Sigmoid colon (tissue), 7 donors: ENCODE measurements around the gene POU6F2. TPM values are rescaled to one million over a fixed set of nuclear protein-coding genes. Genes with fewer than 3 reads are reported as not detected.

Experiments
- DNase-seq: peaks from one replicate; pipeline ENCODE4 v3.0.0-alpha.2; 2019
- H3K27ac ChIP-seq, 4 donors: fragments of 200-600 bp; sonication (generic); one replicate each; pipeline ENCODE4 v1.5.1; 2016 to 2019; ENCODE audit warnings: mild to moderate bottlenecking in 1 of 4
- H3K27me3 ChIP-seq, 3 donors: fragments of 200-600 bp; sonication (generic); one replicate each; pipeline ENCODE4 v1.5.1; 2019; ENCODE audit warnings: mild to moderate bottlenecking in 1 of 3
- H3K36me3 ChIP-seq, 4 donors: fragments of 200-600 bp; sonication (generic); one replicate each; pipeline ENCODE4 v1.5.1; 2016 to 2019
- H3K4me1 ChIP-seq, 4 donors: fragments of 200-600 bp; sonication (generic); one replicate each; pipeline ENCODE4 v1.5.1; 2017 to 2019
- H3K4me3 ChIP-seq, 4 donors: fragments of 200-600 bp; sonication (generic); one replicate each; pipeline ENCODE4 v1.5.1; 2017 to 2019; ENCODE audit warnings: mild to moderate bottlenecking in 2 of 4, moderate library complexity in 1 of 4
- H3K9me3 ChIP-seq, 4 donors: fragments of 200-600 bp in 3 of 4; sonication (generic) in 3 of 4; one replicate each; pipeline versions ENCODE4 v1.5.1 to v1.6.1; 2013 to 2019
- EP300 ChIP-seq, 4 donors: sonication (generic); formaldehyde crosslinking; IDR thresholded peaks; one replicate each; pipeline ENCODE4 v1.6.1; 2017; ENCODE audit warnings: antibody characterized with exemption in 4 of 4
- POLR2A ChIP-seq, 2 donors: fragments of 450-650 bp; IDR thresholded peaks; one replicate each; pipeline ENCODE4 v1.6.1; 2016; ENCODE audit warnings: antibody characterized with exemption in 2 of 2, mild to moderate bottlenecking in 2 of 2, moderate library complexity in 2 of 2
- POLR2AphosphoS5 ChIP-seq, 4 donors: sonication (generic); formaldehyde crosslinking; IDR thresholded peaks; one replicate each; pipeline ENCODE4 v1.6.1; 2017; ENCODE audit warnings: antibody characterized with exemption in 4 of 4
- WGBS, 2 donors: extraction: QIAGEN DNeasy Blood & Tissue Kit; methylation state at CpG; one replicate each; pipeline ENCODE4 v1.1.7; 2013; 5-methylcytosine and 5-hydroxymethylcytosine counted together
- intact Hi-C: fragments of 100-400 bp; cut with DNase I; formaldehyde crosslinking; loops from one replicate; pipeline ENCODE4 v1.15.1; 2023
- polyA plus RNA-seq, 3 donors: library from polyadenylated mRNA; stranded (reverse); fragments of 200-250 nt; gene quantifications; one replicate each; pipeline ENCODE4 v1.2.3, GENCODE V29; 2013
- total RNA-seq, 4 donors: library from RNA; depleted of rRNA; stranded (reverse); fragments of >200 nt; gene quantifications; one replicate each; pipeline ENCODE4 v1.1.0, GENCODE V29; 2016
- TF ChIP-seq, protein P1 (sequence below), 4 experiments: fragments of 450-650 bp in 3 of 4; fragments of 200-600 bp in 1 of 4; IDR thresholded peaks; one replicate each; pipeline ENCODE4 v1.5.1; 2016 to 2019; ENCODE audit warnings: antibody characterized with exemption in 4 of 4, mild to moderate bottlenecking in 3 of 4, moderate library complexity in 2 of 4
- donor health status: healthy with polysubstance abuse.
- donor health status: Bipolar disorder and iron deficiency.
- donor health status: healthy.

Gene POU6F2
- total and polyA plus RNA-seq, 7 donors: 0.04 TPM; not detected in 6

DNA sequence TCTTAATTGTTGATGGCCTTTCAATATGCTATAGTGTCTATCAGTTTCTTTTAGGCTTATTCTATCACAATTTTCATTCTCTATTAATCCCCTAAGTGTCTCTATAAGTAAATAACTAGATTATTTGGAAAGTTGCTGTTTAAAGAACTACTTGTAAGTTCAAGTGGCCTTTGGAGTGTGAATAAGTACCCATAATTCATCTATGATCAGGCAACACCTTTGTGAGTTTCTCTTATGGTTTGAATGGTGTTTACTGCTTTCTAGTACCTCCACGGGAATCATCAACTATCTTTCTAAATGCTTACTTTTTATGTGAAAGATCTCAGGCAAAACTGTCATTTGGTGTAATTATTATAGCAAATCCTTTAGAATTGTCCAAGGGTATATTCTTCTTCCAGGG lies 166.7 kb downstream of the POU6F2 start:
- no peak for DNase-seq
- TF ChIP-seq POLR2A (IDR thresholded peaks at IDR 0.05): no peak
- WGBS, 2 donors: 67 to 84% methylated on average over 1 of the region's 1 CpG
- H3K4me1 ChIP-seq: no peaks in the 10 kb centered on the region
- no peaks in the 10 kb centered on the region for H3K36me3 ChIP-seq
- intact Hi-C loops: no loop called here
- H3K9me3 ChIP-seq: no peaks in the 10 kb centered on the region
- H3K27me3 ChIP-seq: no peaks in the 10 kb centered on the region
- H3K4me3 ChIP-seq: no peak overlapping the region
- H3K27ac ChIP-seq: no peak overlapping the region

DNA sequence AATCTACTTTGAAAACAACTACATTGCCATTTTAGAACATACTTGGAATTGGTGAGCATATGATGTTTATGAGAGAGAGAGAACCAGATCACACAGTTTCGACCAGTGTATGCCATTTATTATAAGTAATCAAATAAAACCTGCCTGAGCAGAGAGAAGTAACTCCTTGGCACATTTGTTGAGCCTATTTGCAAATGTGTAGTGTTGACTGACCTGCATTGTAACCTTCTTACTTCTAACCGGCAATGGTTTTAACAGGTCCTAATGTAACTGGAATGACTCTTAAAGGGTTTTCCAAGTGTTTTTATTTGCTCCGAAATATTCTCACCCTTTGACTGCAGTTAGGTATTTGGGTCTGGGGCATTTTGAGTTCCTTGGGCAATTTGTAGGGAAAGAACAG lies 167.6 kb downstream of the POU6F2 start:
- no peak for TF ChIP-seq EP300 (IDR thresholded peaks at IDR 0.05)
- no peak for TF ChIP-seq POLR2A (IDR thresholded peaks at IDR 0.05)
- TF ChIP-seq, protein P1, sequence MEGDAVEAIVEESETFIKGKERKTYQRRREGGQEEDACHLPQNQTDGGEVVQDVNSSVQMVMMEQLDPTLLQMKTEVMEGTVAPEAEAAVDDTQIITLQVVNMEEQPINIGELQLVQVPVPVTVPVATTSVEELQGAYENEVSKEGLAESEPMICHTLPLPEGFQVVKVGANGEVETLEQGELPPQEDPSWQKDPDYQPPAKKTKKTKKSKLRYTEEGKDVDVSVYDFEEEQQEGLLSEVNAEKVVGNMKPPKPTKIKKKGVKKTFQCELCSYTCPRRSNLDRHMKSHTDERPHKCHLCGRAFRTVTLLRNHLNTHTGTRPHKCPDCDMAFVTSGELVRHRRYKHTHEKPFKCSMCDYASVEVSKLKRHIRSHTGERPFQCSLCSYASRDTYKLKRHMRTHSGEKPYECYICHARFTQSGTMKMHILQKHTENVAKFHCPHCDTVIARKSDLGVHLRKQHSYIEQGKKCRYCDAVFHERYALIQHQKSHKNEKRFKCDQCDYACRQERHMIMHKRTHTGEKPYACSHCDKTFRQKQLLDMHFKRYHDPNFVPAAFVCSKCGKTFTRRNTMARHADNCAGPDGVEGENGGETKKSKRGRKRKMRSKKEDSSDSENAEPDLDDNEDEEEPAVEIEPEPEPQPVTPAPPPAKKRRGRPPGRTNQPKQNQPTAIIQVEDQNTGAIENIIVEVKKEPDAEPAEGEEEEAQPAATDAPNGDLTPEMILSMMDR (IDR thresholded peaks at IDR 0.05): no peak
- TF ChIP-seq POLR2AphosphoS5 (IDR thresholded peaks at IDR 0.05): no peak
- no peak overlapping the region for H3K4me3 ChIP-seq

DNA sequence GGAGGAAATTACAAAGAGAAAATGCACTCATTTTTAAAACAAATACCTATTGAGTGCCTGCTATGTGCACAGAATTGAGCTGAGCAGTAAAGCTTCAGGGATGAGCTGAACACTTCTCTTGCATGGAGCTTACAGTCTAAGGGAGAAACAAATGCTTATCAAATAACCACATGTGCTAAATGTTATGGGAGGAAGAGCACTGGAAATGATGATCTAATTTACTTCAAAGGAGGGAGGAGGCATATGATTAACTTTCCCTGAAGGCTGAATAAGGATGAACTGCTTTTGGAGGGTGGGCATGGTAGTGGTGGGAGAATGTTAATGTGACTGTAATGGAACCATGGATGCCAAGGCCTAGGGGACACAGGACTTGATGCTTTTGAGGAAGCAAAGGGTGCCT lies 168.2 kb downstream of the POU6F2 start:
- Histone ChIP-seq H3K27ac (no peak overlapping the region), H3K27me3 (no peaks in the 10 kb centered on the region), H3K4me1 (no peaks in the 10 kb centered on the region), H3K9me3 (no peaks in the 10 kb centered on the region), H3K4me3 (no peak overlapping the region), H3K36me3 (no peaks in the 10 kb centered on the region)
- DNase-seq: no peak
- intact Hi-C loops: no loop called here
- no peak for TF ChIP-seq EP300 (IDR thresholded peaks at IDR 0.05)
- no peak for TF ChIP-seq POLR2A (IDR thresholded peaks at IDR 0.05)
- TF ChIP-seq, protein P1 (IDR thresholded peaks at IDR 0.05): no peak
- TF ChIP-seq POLR2AphosphoS5 (IDR thresholded peaks at IDR 0.05): no peak

More for the DNA sequence above, 167.6 kb downstream of the POU6F2 start:
- 79 to 85% methylated on average over 3 of the region's 3 CpGs for WGBS, 2 donors
- no peaks in the 10 kb centered on the region for H3K36me3 ChIP-seq
- H3K9me3 ChIP-seq: no peaks in the 10 kb centered on the region
- DNase-seq: no peak
- intact Hi-C loops: no loop called here
- H3K27ac ChIP-seq: no peak overlapping the region
- H3K4me1 ChIP-seq: no peaks in the 10 kb centered on the region
- H3K27me3 ChIP-seq: no peaks in the 10 kb centered on the region

DNA sequence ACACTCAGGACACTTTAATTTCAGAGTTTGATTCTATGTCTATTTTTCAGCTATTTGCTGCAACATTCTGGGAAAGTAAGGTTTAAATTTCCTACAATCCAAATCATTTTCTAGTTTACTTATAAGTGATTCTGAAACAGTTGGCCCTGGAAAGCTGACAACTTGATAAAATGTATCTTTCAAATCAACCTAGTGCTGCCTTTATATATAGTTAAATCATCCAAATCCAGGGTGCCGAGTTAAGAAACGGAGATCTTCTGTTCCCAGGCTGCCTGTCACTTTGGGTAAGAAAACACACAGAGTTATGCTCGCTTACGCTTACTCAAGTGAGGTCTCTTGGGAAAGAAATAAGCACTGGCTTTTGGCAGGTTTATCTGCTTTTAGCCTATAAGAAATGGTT lies 175.0 kb downstream of the POU6F2 start:
- Histone ChIP-seq H3K27ac (no peak overlapping the region), H3K9me3 (no peaks in the 10 kb centered on the region), H3K36me3 (no peaks in the 10 kb centered on the region), H3K4me1 (no peaks in the 10 kb centered on the region), H3K27me3 (no peaks in the 10 kb centered on the region), H3K4me3 (no peak overlapping the region)
- WGBS, 2 donors: 90 to 95% methylated on average over 4 of the region's 4 CpGs
- intact Hi-C loops: no loop called here
- DNase-seq: no peak
- TF ChIP-seq POLR2AphosphoS5 (IDR thresholded peaks at IDR 0.05) (no peak), EP300 (IDR thresholded peaks at IDR 0.05) (no peak), POLR2A (IDR thresholded peaks at IDR 0.05) (no peak)
- TF ChIP-seq, protein P1 (IDR thresholded peaks at IDR 0.05): no peak

DNA sequence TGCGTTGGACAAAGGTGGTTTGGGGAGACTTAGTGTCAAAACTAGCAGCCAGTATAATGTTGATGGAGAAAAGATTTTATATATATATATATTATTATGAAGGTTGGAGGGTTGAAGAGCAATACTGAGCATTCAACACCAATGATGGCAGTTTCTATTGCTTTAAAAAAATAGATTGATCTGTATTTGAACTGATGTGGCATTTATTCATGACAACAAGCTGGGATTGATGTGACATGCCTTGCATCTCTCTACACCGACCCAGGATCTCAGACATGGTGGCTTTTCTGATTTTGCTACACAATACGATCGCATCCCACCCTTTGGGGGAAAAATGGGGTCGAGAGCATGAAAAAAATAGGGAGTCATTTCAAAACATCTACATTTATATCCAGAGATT lies 175.4 kb downstream of the POU6F2 start:
- 93% methylated on average over 5 of the region's 5 CpGs for WGBS, 2 donors
- TF ChIP-seq, protein P1 (IDR thresholded peaks at IDR 0.05): no peak
- TF ChIP-seq EP300 (IDR thresholded peaks at IDR 0.05) (no peak), POLR2AphosphoS5 (IDR thresholded peaks at IDR 0.05) (no peak), POLR2A (IDR thresholded peaks at IDR 0.05) (no peak)
- Histone ChIP-seq H3K4me3 (no peak overlapping the region), H3K9me3 (no peaks in the 10 kb centered on the region), H3K27me3 (no peaks in the 10 kb centered on the region), H3K36me3 (no peaks in the 10 kb centered on the region), H3K4me1 (no peaks in the 10 kb centered on the region), H3K27ac (no peak overlapping the region)
- DNase-seq: no peak
- intact Hi-C loops: no loop called here
